ENCODE measurements around the gene PKN2. TPM values are rescaled to one million over a fixed set of nuclear protein-coding genes. Genes with fewer than 3 reads are reported as not detected.
A peak's percentile ranks its signal among the peaks of the same experiment; 100 is the strongest.

PKN2 gene
- total and polyA plus RNA-seq, 2 experiments from 2014 or later, result 22.5 to 27.6 TPM

DNA sequence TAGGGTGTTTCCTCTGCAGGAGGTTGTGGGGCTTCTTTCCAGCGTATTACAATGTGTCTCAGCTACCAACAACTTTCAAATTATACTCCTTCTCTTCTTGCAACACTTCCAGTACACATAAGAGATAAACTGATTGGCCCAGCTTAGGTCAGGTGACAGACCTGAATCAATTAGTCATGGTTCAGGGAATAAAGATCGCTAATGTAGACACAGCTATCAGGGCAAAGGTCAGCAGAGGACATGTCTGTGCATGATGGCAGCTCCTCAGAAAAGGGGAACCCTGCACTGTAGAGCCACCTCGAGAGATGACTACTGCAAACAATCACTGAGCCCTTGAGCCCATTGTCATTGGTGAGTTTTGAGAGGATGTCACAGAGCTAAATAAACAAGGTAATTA is 36.8 kb upstream of the PKN2 start:
- Histone ChIP-seq H3K27me3 (no peaks in the 10 kb centered on the region), H3K4me3 (no peak overlapping the region), H3K9me3 (ENCODE audit: low read depth) (no peaks in the 10 kb centered on the region), H3K27ac (no peak overlapping the region), H3K4me1 (ENCODE audit: low read depth) (no peaks in the 10 kb centered on the region), H3K36me3 (no peaks in the 10 kb centered on the region)
- no peak for DNase-seq (ENCODE audit: low read depth in 1 of 2, low spot score in 1 of 2)
- TF ChIP-seq, protein P1, sequence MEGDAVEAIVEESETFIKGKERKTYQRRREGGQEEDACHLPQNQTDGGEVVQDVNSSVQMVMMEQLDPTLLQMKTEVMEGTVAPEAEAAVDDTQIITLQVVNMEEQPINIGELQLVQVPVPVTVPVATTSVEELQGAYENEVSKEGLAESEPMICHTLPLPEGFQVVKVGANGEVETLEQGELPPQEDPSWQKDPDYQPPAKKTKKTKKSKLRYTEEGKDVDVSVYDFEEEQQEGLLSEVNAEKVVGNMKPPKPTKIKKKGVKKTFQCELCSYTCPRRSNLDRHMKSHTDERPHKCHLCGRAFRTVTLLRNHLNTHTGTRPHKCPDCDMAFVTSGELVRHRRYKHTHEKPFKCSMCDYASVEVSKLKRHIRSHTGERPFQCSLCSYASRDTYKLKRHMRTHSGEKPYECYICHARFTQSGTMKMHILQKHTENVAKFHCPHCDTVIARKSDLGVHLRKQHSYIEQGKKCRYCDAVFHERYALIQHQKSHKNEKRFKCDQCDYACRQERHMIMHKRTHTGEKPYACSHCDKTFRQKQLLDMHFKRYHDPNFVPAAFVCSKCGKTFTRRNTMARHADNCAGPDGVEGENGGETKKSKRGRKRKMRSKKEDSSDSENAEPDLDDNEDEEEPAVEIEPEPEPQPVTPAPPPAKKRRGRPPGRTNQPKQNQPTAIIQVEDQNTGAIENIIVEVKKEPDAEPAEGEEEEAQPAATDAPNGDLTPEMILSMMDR (IDR thresholded peaks at IDR 0.05; ENCODE audit: low read depth, low read length), result no peak

DNA sequence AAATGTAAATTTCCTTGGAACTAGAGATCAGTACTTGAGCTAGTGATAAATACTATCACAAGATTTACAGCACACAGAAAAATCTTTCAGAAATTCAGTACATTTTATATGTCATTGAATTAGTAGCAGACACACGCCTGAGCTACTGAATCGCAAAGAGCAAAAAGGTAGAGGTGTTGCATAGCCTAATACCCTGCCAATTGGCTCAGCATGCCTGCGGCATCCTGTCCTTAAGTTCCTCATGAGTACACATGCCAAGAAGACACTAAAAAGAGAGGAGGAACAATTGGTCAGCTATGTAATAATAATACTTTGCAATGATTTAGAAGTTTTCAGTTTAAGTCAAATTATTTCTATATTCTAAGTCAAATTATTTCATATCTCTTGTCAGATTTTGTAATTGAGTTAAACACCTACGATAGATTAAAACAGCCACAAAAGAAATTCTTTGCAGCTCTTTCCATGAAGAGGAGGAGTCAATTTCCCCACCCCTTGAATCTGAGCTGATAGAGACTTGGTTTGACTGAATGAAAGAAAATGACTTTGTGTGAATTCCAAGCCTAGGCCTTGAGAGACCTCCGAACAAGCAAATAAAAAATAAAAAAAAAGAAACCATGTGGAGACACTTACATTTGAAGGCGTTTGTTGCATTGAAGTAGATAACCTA is 36.2 kb upstream of the PKN2 start:
- Histone ChIP-seq H3K4me3 (no peak overlapping the region), H3K9me3 (ENCODE audit: low read depth) (no peaks in the 10 kb centered on the region), H3K27me3 (no peaks in the 10 kb centered on the region), H3K36me3 (no peaks in the 10 kb centered on the region), H3K27ac (no peak overlapping the region), H3K4me1 (ENCODE audit: low read depth) (no peaks in the 10 kb centered on the region)
- TF ChIP-seq, protein P1 (IDR thresholded peaks at IDR 0.05; ENCODE audit: low read depth, low read length), result no peak
- no peak for DNase-seq (ENCODE audit: low read depth in 1 of 2, low spot score in 1 of 2)

DNA sequence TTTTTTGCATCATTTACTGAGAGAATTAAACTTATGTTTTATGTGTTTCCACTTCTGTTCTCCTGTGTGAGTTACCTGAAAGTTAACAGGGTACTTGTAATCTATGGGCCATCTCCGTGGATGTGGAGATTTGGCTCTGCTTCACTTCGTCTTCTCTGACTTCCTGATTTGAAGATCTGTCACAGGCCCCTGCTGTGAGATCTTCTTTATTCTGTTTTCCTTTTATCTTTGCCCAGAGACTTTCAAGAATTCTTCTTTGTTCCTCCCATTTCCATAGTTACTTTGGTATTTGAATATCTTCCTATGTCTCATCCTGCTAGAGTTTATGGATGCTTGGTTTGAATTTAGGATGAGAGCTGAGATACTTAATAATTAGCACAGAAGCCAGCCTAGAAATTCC is 35.4 kb upstream of the PKN2 start:
- Histone ChIP-seq H3K36me3 (no peaks in the 10 kb centered on the region), H3K9me3 (ENCODE audit: low read depth) (no peaks in the 10 kb centered on the region), H3K4me1 (ENCODE audit: low read depth) (no peaks in the 10 kb centered on the region), H3K4me3 (no peak overlapping the region), H3K27ac (no peak overlapping the region), H3K27me3 (no peaks in the 10 kb centered on the region)
- DNase-seq (ENCODE audit: low read depth in 1 of 2, low spot score in 1 of 2), result no peak
- TF ChIP-seq, protein P1 (IDR thresholded peaks at IDR 0.05; ENCODE audit: low read depth, low read length), result no peak

DNA sequence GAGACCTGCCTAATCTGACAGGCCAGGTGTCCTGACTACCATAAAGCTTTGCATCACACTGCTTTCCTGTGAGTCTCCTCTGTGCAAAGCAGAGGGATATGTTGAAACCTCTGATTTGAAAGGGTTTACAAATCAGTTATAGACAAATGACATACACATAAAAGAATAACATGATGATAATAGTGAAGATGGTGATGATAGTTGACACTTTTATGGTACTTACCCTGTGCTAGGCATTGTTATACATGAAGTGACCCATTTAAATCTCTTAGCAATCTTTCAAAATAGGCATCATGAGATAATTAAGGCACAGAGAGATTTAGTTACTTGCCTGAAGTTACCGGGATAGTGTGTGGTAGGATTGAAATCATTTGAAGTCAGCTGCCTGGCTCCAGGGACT is 34.1 kb upstream of the PKN2 start:
- H3K27me3 ChIP-seq, result no peaks in the 10 kb centered on the region
- H3K9me3 ChIP-seq (ENCODE audit: low read depth), result no peaks in the 10 kb centered on the region
- no peaks in the 10 kb centered on the region for H3K36me3 ChIP-seq
- TF ChIP-seq, protein P1 (IDR thresholded peaks at IDR 0.05; ENCODE audit: low read depth, low read length), result no peak
- H3K4me3 ChIP-seq, result no peak overlapping the region
- H3K27ac ChIP-seq, result no peak overlapping the region
- H3K4me1 ChIP-seq (ENCODE audit: low read depth), result no peaks in the 10 kb centered on the region
- DNase-seq (ENCODE audit: low read depth in 1 of 2, low spot score in 1 of 2), result no peak

DNA sequence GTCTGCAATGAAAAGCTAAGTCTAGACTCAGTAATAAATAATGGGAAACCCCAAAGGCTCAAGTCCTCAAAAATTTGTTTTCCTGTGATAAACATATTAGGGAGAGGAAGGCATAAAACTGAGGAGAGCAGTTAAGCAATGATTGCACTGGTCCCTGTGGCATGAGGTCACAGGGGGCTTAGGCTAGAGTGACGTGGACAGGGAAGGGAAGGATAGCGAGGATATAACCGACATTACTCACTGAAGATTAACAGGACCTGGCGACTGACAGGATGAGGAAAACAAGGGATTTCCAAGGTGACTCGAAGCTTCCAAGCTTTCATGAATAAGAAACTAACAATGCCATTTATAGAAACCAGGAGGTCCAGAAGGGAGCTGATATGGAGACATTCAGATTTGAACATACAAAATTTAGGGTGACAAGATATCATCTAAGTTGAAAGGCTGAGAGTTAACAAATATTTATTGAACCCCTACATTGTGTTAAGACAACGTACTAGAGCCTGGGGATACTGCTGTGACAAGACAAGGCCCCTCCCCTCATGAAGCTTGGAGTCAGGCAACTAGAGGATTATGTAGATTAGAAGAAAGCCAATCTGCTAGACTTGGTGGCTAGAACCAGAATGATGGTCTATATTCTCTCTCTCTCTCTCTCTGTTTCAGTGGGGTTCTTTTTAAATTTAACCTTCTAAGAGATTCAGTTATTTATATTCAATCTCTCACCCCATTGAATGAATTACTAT is 33.2 kb upstream of the PKN2 start:
- TF ChIP-seq, protein P1 (IDR thresholded peaks at IDR 0.05; ENCODE audit: low read depth, low read length), result no peak
- Histone ChIP-seq H3K4me3 (no peak overlapping the region), H3K27ac (no peak overlapping the region), H3K36me3 (no peaks in the 10 kb centered on the region), H3K27me3 (no peaks in the 10 kb centered on the region), H3K9me3 (ENCODE audit: low read depth) (no peaks in the 10 kb centered on the region), H3K4me1 (ENCODE audit: low read depth) (no peaks in the 10 kb centered on the region)
- peak in 1 of 2 donors; percentile 15 for DNase-seq (ENCODE audit: low read depth in 1 of 2, low spot score in 1 of 2)

All from cardiac muscle cell (in vitro differentiated cells and primary cell).